DND-41 (cell line): ENCODE results near the gene PRKCD.

Source experiments
- EZH2 ChIP-seq: IDR thresholded peaks from 3 replicates; pipeline ENCODE4 v1.6.1; 2012; ENCODE audit warnings: borderline replicate concordance, low read depth, mild to moderate bottlenecking, moderate library complexity, low read length, inconsistent platforms; ENCODE audit not compliant: severe bottlenecking
- TF ChIP-seq, protein P1 (sequence below): IDR thresholded peaks from 2 replicates; pipeline ENCODE4 v1.5.1; 2012; ENCODE audit warnings: borderline replicate concordance, low read length, moderate library complexity, mild to moderate bottlenecking; ENCODE audit not compliant: poor library complexity, severe bottlenecking; ENCODE audit errors: extremely low read depth

- TF ChIP-seq, protein P1, sequence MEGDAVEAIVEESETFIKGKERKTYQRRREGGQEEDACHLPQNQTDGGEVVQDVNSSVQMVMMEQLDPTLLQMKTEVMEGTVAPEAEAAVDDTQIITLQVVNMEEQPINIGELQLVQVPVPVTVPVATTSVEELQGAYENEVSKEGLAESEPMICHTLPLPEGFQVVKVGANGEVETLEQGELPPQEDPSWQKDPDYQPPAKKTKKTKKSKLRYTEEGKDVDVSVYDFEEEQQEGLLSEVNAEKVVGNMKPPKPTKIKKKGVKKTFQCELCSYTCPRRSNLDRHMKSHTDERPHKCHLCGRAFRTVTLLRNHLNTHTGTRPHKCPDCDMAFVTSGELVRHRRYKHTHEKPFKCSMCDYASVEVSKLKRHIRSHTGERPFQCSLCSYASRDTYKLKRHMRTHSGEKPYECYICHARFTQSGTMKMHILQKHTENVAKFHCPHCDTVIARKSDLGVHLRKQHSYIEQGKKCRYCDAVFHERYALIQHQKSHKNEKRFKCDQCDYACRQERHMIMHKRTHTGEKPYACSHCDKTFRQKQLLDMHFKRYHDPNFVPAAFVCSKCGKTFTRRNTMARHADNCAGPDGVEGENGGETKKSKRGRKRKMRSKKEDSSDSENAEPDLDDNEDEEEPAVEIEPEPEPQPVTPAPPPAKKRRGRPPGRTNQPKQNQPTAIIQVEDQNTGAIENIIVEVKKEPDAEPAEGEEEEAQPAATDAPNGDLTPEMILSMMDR = no peak
- TF ChIP-seq EZH2 = no peak
Measured at GRCh38 chr3:53122933-53123305, 38.1 kb upstream of the PRKCD start.
